GM20000 (cell line): ENCODE data around the gene SLC37A1.

Experiments used
- DNase-seq: peaks from one replicate; pipeline ENCODE4 v3.0.0; 2012; ENCODE audit warnings: low spot score
- CTCF ChIP-seq: IDR thresholded peaks from 2 replicates; pipeline ENCODE4 v1.5.1; 2012; ENCODE audit warnings: mild to moderate bottlenecking, control low read depth; ENCODE audit errors: extremely low read depth, missing control alignments

SLC37A1 gene

DNA sequence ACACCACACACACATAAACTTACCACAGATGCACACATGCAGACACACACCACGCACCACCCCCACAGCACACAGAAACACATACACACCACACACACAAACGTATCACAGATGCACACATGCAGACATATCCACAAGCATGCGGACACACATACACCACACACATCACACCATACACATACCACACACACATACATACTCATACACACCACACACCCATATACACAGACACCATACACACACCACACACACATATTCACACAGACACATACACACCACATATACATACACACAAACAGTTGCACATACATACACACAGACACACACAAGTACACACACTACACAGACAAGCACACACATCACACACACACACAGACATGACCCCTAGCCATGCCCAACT lies 102.3 kb downstream of the SLC37A1 start:
- no peak for DNase-seq

GRCh38 chr21:42616446-42616845 lies 102.8 kb downstream of the SLC37A1 start:
- TF ChIP-seq CTCF = no peak
- no peak for DNase-seq

More for the DNA sequence above, 102.3 kb downstream of the SLC37A1 start:
- no peak for TF ChIP-seq CTCF

- TF ChIP-seq CTCF = no peak
- no peak for DNase-seq
Measured at GRCh38 chr21:42616941-42617340, 103.3 kb downstream of the SLC37A1 start.

GRCh38 chr21:42617486-42617885 lies 103.8 kb downstream of the SLC37A1 start:
- TF ChIP-seq CTCF = no peak
- no peak for DNase-seq

- TF ChIP-seq CTCF = no peak
- DNase-seq = no peak
Measured at GRCh38 chr21:42618707-42619102, 105.1 kb downstream of the SLC37A1 start.

DNA sequence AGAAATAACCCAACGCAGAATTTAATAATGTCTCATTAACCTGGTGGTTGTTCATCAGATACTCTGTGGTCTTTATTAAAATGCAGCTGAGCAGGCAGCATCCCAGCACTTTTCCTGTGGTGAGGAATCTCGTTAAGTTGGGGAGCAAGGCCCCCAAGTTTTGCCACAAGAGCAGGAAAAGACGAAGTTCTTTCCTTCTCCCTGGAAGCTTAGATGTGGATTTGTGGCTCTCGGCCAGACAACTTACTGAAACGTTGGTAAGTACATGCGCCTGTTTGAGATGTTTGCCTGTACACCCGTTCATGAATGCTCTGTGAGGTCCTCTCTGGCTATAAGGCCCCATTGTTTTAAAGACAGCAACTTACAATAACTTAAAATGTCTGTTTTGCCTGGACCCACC lies 105.5 kb downstream of the SLC37A1 start:
- no peak for DNase-seq
- TF ChIP-seq CTCF = no peak

- no peak for TF ChIP-seq CTCF
- DNase-seq = no peak
Measured at GRCh38 chr21:42619841-42620240, 106.2 kb downstream of the SLC37A1 start.
